ENCODE results near the gene LRMDA.
"Not testable (repeated sequence)": the region's sequence is repeated elsewhere in the genome, so short reads cannot be mapped to it uniquely, and the experiment has no call there.

Gene LRMDA

DNA sequence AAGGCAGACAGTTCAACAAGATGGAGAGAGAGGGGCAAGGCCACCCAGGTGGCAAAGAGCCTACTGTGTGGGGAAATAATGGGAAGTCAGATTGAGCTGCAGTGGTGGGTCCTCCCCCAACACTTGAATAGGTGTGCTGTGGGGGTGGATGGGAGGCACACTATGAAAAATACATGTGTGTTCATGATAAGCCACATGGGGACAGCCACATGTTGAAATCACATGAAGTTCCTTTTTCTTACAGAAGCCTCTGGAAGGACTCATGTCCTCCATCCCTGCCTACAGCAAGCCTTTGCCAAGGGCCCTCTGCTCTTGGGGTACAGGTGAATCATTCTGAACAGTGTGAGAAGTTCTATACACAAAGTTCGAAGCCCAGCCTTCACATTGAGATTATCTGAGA is 310.9 kb downstream of the LRMDA start:
- DNase-seq (ENCODE audit: low read depth in 2 of 2), result no peak

DNA sequence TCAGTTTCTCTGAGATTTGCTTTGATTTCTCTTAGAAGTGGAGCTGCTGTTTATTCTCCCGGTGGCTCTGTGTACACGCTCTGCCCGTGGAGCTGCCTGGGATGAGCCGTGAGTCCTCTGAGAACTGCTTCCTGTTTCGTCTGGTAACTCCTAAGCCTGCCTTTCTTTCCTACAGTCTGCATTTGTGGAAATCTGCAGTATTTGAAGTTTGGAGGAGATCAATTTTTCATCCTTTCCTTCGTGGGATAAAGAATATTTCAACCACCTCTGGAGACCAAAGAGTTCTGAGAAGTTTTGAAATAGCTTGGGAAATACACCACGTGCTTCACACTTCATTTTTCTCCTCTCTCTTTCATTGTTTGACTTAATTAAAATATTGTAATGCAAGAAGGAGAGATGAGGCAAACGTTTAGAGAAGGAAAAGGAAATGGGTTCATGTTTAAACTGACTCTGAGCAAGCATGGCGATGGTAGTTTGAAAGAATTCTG is 311.9 kb downstream of the LRMDA start:
- no peak for DNase-seq (ENCODE audit: low read depth in 2 of 2)

DNA sequence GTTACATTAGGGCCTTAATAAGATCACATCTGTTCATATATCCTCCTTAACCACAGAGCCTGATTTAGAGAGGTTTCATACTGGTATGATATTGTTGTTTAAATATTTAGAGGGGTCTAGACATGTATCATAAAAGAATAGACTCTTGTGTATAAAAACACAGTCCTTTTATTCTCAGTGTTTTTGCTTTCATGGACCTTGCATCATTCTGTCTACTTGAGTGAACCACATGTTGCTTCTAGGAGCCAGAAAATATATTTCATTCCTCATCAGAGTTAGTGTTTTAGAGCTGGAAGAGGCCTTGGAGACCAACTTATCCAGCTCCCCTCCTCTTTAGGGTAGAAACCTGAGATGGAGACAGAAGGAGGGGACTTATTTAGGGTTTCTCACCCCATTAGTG is 312.8 kb downstream of the LRMDA start:
- no peak for DNase-seq (ENCODE audit: low read depth in 2 of 2)

DNA sequence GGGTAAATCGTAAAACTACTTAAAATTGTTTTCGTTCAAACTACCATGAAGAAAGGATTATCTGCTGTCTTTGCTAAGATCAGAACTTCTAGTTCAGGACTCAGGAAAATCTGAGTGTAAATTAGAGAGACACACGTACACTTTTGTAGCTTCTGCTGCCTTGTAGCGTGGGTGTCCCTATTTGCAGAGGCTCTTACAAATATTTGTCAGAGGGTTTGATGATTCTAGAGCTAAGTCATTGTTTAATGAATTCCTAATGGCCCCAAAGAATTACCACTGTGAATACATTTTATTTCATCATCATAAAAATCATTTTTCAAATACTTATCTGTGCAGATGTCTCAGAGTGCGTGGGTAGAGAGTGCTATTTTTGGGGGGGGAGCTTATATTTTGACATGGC is 314.9 kb downstream of the LRMDA start:
- no peak for DNase-seq (ENCODE audit: low read depth in 2 of 2)

DNA sequence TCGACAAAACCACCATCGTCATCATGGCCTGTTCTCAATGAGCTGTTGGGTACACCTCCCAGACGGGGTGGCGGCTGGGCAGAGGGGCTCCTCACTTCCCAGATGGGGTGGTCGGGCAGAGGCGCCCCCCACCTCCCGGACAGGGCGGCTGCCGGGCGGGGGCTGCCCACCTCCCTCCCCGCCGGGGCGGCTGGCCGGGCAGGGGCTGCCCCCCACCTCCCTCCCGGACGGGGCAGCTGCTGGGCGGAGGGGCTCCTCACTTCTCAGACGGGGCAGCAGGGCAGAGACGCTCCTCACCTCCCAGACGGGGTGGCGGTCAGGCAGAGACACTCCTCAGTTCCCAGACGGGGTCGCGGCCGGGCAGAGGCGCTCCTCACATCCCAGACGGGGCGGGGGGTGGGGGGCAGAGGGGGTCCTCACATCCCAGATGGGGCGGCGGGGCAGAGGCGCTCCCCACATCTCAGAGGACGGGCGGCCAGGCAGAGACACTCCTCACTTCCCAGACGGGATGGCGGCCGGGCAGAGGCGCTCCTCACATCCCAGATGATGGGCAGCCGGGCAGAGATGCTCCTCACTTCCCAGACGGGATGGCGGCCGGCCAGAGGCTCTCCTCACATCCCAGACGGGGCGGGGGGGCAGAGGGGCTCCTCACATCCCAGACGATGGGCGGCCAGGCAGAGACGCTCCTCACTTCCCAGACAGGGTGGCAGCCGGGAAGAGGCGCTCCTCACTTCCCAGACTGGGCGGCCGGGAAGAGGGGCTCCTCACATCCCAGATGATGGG is 318.9 kb downstream of the LRMDA start:
- DNase-seq (ENCODE audit: low read depth in 2 of 2), result not testable (repeated sequence)

DNA sequence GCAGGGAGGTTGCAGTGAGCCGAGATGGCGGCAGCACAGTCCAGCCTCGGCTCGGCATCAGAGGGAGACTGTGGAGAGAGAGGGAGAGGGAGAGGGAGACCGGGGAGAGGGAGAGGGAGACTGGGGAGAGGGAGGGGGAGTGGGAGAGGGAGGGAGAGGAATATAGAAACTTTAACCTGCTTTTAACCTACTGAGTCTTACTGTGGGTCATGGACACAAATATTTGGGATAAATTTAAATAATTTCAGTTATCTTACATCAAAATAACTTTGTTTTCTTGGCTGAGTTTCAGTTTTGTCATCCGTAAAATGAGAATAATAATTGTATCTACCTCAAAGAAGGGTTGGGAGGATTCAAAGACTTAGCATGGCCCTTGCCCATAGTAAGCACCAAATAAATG is 319.8 kb downstream of the LRMDA start:
- no peak for DNase-seq (ENCODE audit: low read depth in 2 of 2)

DNA sequence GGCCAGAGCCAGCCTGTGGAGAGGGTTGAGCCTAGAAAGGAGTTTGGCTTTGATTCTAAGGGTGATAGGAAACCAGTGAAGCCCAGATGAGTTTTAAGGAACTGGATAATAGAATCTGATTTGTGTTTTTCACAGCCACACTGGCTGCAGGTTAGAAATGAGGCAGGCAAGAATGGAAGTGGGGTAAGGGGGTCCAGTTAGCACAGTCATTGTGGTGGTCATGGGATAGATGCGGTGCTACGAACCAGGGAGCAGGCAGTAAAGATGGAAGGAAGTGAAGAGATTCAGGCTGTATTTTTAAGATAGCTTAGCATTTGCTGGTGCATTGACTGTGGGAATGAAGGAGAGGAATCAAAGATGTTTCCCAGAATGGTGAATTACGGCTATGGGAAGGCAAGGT is 322.2 kb downstream of the LRMDA start:
- no peak for DNase-seq (ENCODE audit: low read depth in 2 of 2)

DNA sequence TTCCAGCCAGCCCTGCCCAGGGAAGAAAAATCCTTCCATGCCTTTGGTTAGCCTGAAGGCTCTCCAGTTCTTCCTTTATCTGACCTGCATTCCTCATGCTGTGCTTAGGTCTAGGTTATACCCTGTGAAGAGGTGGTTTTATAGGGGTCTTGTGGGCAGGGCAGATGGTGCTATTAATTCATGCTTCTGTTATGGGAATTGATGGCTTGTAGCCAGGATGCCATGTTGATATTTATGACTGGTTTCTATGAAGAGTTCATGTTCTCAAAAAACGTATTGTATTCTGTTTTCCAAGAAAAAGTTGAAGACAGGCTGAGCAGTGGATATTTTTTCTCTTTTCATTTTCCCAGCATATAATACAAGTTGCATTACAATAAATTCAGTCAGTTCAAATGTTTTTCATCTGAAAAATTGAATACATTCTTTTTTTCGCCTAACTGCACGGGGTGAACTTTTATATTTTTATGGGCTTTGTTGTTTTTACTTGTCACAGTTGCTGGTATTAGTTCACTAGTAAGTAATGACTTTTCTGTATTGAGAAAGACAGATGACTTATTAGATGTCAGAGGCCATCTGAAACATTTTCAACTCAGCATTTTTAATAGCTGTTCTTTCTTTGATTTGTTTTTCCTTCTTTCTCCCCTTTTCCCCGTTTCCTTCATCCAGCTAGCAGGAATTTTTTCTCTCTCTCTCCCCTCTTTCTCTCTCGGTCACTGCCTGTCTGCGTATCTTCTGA is 322.8 kb downstream of the LRMDA start:
- DNase-seq (ENCODE audit: low read depth in 2 of 2), result no peak

DNA sequence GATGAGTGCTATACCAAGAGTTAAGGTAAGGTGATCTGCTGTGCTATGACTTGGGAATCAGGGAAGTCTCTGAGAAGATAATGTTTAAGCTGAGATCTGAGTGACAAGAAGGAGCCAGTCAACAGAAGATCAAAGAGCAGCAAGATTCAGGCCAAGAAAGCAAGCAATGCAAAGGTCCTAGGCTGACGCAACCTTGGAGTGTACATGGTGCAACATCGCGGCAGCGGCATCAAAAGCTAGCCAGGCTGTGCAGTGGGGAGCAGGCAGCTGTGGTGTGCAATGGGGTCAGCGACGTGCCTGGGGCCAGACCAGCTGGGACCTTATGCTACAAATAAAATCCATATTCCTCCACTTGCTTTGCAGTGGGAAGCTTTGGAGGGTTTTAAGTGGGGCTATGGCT is 324.1 kb downstream of the LRMDA start:
- no peak for DNase-seq (ENCODE audit: low read depth in 2 of 2)

DNA sequence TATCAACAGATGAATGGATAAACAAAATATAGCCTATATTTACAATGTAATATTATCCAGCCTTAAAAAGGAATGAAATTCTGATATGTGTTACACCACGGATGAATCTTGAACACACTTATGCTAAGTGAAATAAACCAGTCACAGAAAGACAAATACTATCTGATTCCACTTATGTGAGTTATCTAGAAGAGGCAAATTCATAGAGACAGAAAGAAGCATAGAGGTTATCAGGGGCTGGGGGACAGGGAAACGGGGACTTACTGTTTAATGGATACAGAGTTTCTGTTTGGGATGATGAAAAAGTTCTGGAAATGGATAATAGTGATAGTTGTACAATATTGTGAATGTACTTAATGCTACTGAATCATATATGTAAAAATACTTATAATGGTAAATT is 329.9 kb downstream of the LRMDA start:
- DNase-seq (ENCODE audit: low read depth in 2 of 2), result no peak

DNA sequence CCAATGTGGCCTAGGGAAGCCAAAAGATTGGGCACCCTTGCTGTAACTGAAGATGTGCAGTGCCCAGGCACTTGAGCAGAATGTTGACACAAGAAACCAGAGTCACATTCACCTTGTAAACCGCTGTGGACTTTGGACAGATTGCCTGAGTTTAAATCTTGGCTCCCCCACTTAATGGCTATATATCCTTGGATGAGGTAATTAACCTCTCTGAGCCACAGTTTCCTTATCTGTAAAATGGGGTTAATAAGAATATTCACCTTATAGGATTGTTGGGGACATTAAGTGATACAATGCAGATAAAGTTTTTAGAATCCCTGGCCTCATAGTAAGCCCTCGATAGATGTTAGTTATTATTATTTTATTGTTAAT is 331.0 kb downstream of the LRMDA start:
- no peak for DNase-seq (ENCODE audit: low read depth in 2 of 2)

DNA sequence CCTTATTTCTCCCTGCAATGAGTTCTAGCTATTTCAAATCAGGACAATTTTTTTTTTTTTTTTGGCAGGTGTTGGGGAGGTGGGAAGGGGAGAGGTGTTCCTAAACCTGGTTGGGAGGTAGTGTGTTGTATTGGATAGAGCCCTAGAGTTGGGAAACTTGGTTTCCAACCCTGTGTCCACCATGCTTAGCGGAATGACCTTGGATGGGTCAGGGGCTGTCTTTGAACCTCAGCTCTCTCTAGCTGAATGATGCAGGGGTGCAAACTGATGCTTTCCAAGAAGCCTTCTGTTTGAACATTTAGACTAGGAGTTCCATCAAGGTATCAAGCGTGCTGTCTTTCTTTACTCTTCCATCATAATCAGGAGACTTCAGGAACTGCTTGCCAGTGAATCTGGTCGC is 332.2 kb downstream of the LRMDA start:
- no peak for DNase-seq (ENCODE audit: low read depth in 2 of 2)

DNA sequence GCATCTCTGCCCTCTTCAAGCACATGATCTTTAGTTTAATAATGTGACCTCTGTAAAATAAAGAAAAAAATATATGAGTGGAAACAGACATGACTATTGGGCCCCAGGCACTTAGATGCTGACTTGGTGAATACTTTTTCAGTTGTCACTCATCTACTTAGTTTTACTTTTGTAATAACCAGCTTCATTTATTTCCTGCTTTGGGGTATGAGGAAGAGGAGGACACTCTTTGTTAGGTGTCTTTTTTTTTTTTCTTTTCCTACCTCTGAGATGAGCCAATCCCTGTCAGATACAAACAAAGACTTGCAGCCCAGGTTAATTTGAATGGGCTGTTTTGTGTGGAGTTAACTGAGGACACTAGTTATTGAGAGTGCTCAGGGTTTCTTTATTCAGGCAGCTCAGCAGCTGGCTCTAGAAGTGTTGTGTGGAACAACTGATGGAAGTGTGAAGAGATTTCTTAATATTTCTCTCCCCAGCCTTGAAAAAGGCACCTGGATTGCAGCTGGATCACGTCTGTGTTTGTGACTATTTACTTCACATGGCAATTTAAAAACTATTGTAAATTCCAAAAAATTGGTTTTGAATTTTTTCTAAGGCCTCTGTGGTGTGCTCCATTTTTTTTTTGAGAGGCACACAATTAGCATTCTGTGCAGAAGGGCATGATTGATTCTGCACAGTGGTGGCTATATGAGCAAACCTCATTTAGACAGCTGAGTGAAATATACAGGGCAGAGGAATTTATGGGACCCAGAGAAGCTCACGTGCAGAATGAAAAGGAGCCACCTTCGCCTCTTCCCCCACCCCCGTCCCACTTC is 333.8 kb downstream of the LRMDA start:
- no peak for DNase-seq (ENCODE audit: low read depth in 2 of 2)

DNA sequence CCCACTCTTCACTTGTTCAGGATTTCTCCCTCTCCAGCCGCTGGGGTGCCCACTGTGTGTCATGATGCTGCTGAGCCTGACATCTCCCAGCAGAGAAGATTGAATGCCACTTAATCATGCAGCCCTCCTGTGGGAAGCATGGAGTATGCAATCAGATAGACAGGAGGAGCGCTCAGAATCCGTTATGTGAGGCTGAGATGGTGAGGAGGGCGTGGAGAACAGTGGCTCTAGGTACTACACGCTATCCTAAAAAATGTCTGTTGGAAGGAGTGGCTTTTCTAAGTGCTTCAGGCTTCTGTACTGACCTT is 334.3 kb downstream of the LRMDA start:
- no peak for DNase-seq (ENCODE audit: low read depth in 2 of 2)

DNA sequence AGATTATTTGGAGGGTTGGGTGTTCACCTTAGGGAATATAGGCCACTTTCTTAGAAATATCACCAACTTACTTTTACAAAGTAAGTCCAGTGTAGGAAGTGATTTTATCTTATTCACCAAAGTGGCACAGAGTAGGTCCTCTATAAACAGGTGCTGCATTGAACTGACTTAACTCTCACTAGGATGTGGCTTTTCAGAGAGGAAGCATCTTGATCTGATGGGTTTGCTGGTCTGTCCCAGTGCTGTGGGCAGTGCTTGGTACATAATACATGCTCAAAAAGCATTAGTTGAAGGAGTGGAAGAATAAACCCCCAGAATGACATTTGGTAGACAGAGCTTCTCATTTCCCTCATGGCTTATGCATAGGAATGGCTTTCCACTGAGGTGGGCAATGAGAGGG is 334.7 kb downstream of the LRMDA start:
- no peak for DNase-seq (ENCODE audit: low read depth in 2 of 2)

DNA sequence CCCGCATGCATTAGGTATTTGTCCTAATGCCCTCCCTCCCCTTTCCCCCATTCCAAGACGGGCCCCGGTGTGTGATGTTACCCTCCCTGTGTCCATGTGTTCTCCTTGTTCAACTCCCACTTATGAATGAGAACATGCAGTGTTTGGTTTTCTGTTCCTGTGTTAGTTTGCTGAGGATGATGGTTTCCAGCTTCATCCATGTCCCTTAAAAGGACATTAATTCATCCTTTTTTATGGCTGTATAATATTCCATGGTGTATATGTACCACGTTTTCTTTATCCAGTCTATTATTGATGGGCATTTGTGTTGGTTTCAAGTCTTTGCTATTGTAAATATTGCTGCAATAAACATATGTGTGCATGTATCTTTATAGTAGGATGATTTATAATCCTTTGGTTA is 335.3 kb downstream of the LRMDA start:
- not testable (repeated sequence) for DNase-seq (ENCODE audit: low read depth in 2 of 2)

DNA sequence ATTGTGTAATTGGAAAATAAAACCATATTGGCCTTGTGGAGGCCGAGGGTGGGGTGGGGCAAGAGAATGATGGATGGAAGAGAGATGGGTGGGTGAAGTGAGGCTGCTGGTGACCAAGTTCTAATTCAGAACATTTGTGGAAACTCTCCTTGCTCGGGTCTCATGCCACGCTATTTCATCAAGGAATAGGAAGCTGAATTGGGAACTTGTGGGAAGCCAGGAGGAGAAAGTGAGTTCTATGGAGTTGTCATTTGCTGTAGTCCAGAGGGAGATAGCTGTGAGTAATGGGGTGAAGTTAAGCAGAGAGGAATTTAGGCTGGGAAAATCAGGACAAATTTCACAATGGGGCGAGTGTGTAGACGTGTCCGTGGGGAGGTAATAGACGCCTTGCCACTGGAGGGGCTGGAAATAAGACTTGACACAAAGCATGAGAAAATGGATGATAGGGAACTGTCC is 339.2 kb downstream of the LRMDA start:
- DNase-seq (ENCODE audit: low read depth in 2 of 2), result no peak

DNA sequence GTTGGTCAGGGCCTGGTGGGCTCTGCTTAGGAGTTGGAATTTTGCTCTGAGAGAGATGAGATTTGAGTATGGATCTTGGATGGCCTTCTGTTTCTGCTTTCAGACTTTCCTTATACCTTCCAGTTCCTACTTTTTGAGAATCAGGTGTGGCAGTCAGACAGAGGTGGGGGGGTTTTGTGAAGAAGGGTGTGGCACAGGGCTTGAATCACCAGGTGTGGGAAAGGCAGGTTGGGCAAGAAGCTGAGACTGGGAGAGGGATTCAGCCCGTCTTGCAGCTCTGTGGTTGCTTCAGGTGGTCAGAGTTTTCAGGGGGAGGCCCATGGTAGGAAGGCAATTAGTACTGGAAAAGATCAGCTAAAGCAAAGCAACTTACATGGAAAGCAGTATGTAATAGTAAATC is 340.2 kb downstream of the LRMDA start:
- DNase-seq (ENCODE audit: low read depth in 2 of 2), result no peak

DNA sequence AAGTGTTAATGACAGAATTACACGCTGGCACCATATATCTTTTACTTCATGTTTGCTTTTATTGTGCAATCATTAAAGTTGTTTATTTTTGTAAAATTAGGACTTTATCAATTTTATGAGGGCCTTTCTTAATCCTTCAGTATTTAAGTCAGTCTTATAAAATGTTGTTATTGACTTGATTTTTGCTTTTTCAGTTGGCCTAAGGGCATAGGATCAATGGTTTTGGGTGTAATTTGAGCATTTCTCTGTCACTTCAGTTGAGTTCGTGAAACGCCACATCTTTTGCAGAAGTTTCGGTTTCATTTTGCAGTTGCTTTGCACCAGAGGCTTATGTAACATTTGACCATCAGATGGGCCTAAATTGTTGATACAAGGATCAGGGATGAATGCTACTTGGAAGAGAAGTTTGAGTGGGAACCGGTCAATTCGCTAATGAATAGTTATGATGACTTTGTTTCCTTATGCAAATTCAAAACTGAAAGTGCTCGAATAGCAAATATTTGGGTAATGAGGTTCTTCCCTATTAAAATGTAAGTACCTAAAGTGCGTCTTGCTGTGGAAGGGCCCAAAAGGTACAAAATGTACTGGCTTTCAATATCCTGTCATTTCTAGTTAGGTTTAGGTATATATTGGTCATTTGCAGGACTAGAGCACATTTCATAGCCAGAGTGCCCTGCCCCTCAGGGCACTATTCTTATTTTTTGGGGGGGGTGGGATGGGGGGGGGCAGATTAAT is 340.9 kb downstream of the LRMDA start:
- no peak for DNase-seq (ENCODE audit: low read depth in 2 of 2)

DNA sequence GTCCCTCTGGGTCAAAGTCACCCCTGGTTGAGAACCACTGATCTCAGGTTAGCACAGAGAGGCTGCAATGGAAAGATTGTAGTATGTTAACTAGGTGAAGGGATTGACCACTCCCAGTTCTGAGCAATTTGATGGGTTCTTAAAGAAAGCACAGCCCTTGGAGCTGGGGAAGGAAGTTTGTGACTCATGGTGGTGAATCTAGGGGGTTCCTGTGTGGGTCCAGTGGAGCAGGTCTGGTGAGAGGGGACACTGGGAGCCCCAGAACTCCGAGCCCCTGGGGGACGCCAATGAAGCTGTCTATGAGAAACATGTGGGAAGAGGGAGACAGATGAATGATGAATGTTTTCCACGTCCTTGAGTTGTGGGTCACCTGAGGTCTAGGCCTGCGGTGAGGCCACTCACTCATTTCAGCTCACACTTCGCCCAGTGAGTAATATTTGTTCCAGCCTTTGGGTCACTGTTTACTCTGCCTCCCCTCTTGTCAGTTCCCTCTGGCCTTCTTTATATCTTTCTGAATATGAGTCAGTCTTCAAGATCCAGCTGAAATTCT is 341.9 kb downstream of the LRMDA start:
- no peak for DNase-seq (ENCODE audit: low read depth in 2 of 2)

Measured in stimulated activated CD4-positive, alpha-beta T cell treated with anti-CD3 and anti-CD28 coated beads, Interleukin-12 subunit alpha, Interleukin-12 subunit beta, amount 100 ng/mL, for 24 hours (primary cell).